H1 (cell line): Measurements from ENCODE around the gene CST7. TPM values are rescaled to one million over a fixed set of nuclear protein-coding genes. Genes with fewer than 3 reads are reported as not detected.

Source experiments
- CHD2 ChIP-seq: IDR thresholded peaks from 2 replicates; pipeline ENCODE4 v1.6.1; 2012; ENCODE audit warnings: low read length, improper control_type of control experiment
- CHD7 ChIP-seq: fragments of 300-600 bp; sonication (generic); IDR thresholded peaks from 2 replicates; pipeline ENCODE4 v1.7.1; 2012; ENCODE audit warnings: low read length, moderate library complexity, mild to moderate bottlenecking, inconsistent platforms; ENCODE audit not compliant: insufficient replicate concordance
- FOSL1 ChIP-seq: IDR thresholded peaks from 2 replicates; pipeline ENCODE4 v1.6.1; 2011; ENCODE audit warnings: mild to moderate bottlenecking, low read depth, low read length, moderate library complexity; ENCODE audit not compliant: insufficient read depth
- polyA plus RNA-seq, 7 experiments: library from polyadenylated mRNA; depleted of rRNA in 3 of 7; stranded (reverse) in 5 of 7; unstranded in 2 of 7; fragments of >200 nt in 5 of 7; fragments of 200-250 nt in 2 of 7; gene quantifications; 1 replicate in 5 of 7; 2 replicates in 1 of 7; 4 replicates in 1 of 7; pipeline versions ENCODE4 v1.2.1 to v1.2.3, GENCODE V29; 2011 to 2013; ENCODE audit warnings: missing spikeins in 2 of 7, mixed read lengths in 2 of 7
- total RNA-seq: library from RNA; stranded (reverse); fragmentation: NEBNext Ultra II Directional; extraction: Animal tissue kit (Norgen Biotek cat#: 25700); gene quantifications from 2 replicates; pipeline ENCODE4 v1.2.1, GENCODE V29; 2021

The CST7 gene
- total and polyA plus RNA-seq, 2 of the 8 experiments (the other 6 are each of a cell fraction or from before 2014, with no cell fraction given), result not detected

DNA sequence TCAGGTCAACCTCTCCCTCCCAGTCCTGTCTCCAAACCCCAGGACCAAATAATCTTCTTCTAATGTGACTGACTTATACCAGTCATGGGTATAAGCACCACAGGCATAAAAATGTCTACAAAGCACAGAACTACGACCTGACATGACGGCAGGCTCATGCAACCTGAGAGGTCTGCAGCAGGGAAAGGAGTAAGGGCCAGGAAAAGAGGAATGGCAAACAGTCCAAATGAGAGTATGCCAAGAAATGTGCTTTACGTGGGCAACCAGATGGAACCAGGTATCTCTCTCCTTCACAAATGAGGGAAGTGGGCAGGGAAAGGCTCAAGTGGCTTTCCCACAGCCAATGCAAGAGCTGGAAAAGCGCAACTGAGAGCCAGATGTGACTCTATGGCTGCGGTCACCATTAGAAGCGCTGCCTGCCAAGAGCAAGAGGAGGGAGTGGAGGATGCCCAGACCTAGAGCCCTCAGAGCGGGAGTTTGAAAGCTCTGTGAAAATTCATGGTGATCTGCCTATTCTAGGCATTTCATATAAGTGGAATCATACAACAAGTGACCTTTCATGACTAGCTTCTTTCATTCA, 37.5 kb downstream of the CST7 start (continued):
- TF ChIP-seq CHD7, result no peak
- no peak for TF ChIP-seq CHD2
- no peak for TF ChIP-seq FOSL1
